Measurements from ENCODE around the gene AMN. TPM values are rescaled to one million over a fixed set of nuclear protein-coding genes. Genes with fewer than 3 reads are reported as not detected.

Gene AMN
- polyA plus RNA-seq, 1 donor from 2014 or later: 0.15 TPM

DNA sequence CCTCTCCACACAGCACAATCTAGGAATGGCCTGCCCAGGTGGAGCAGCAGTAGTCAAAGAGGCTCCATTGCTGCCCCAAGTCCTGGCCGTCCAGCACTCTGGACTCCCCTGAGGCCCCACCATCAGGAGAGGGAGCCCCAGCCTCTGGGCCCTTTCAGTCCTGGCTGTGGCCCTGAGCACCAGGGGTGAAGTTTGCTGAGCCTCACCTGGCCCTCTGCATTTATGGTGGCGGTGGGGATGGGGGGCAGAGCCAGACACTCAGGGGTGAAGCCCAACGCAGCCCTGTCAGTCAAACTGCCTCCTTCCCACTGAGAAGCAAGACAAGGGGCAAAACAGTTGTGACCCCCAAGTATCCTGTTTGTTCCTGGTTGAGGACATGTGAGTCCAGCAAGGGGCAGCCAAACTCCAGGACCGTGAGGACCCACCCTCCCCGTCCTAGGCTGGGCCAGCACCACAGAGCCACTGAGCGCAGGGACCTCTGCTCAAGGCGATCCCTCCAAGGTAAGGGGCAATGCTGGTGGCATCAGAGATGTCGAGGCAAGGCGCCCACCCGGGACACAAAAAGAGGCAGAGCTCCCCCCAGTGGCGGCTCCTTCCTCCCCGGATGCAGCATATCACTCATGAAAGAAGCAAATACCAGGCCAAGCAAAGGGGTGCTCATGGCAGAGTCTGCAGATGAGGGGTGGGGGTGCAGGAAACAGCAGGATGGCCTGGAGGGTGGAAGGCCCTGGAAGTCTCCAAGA, 4.8 kb upstream of the AMN start:
- Histone ChIP-seq H3K4me3 (ENCODE audit: low read length) (no peak overlapping the region), H3K27me3 (ENCODE audit: insufficient read depth, low read depth, low read length) (peaks cover 16% of the 10 kb centered on the region), H3K9me3 (ENCODE audit: low read length) (peaks cover 4% of the 10 kb centered on the region), H2AFZ (ENCODE audit: low read depth, low read length) (no peak overlapping the region), H3K36me3 (ENCODE audit: insufficient read depth, low read length) (no peaks in the 10 kb centered on the region), H4K20me1 (ENCODE audit: insufficient read depth) (no peaks in the 10 kb centered on the region), H3F3A (ENCODE audit: insufficient read depth, low read length, poor library complexity, severe bottlenecking) (no peaks in the 10 kb centered on the region), H3K27ac (ENCODE audit: low read length) (no peak overlapping the region), H3K4me2 (ENCODE audit: low read length) (no peak overlapping the region), H3K79me2 (replicated peaks; ENCODE audit: insufficient read depth, low read length) (no peaks in the 10 kb centered on the region), H3K9ac (ENCODE audit: low read length) (no peak overlapping the region), H3K9me2 (ENCODE audit: insufficient read depth, low read length) (no peaks in the 10 kb centered on the region)
- no peak for TF ChIP-seq EZH2 (IDR thresholded peaks at IDR 0.05; ENCODE audit: borderline replicate concordance, insufficient read depth, low read length, poor library complexity, severe bottlenecking)
- no peak for TF ChIP-seq POLR2AphosphoS5 (IDR thresholded peaks at IDR 0.05)
- TF ChIP-seq EP300 (conservative IDR thresholded peaks at IDR 0.05; ENCODE audit: poor library complexity, severe bottlenecking): no peak
- peak; percentile 16 for TF ChIP-seq RAD21 (conservative IDR thresholded peaks at IDR 0.05)
- no peak for TF ChIP-seq TAF1 (IDR thresholded peaks at IDR 0.05; ENCODE audit: low read depth)
- TF ChIP-seq MXI1 (conservative IDR thresholded peaks at IDR 0.05; ENCODE audit: poor library complexity, severe bottlenecking): no peak
- TF ChIP-seq, protein P1, sequence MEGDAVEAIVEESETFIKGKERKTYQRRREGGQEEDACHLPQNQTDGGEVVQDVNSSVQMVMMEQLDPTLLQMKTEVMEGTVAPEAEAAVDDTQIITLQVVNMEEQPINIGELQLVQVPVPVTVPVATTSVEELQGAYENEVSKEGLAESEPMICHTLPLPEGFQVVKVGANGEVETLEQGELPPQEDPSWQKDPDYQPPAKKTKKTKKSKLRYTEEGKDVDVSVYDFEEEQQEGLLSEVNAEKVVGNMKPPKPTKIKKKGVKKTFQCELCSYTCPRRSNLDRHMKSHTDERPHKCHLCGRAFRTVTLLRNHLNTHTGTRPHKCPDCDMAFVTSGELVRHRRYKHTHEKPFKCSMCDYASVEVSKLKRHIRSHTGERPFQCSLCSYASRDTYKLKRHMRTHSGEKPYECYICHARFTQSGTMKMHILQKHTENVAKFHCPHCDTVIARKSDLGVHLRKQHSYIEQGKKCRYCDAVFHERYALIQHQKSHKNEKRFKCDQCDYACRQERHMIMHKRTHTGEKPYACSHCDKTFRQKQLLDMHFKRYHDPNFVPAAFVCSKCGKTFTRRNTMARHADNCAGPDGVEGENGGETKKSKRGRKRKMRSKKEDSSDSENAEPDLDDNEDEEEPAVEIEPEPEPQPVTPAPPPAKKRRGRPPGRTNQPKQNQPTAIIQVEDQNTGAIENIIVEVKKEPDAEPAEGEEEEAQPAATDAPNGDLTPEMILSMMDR (IDR thresholded peaks at IDR 0.05; ENCODE audit: poor library complexity, severe bottlenecking): peak; percentile 27
- TF ChIP-seq, protein P2, sequence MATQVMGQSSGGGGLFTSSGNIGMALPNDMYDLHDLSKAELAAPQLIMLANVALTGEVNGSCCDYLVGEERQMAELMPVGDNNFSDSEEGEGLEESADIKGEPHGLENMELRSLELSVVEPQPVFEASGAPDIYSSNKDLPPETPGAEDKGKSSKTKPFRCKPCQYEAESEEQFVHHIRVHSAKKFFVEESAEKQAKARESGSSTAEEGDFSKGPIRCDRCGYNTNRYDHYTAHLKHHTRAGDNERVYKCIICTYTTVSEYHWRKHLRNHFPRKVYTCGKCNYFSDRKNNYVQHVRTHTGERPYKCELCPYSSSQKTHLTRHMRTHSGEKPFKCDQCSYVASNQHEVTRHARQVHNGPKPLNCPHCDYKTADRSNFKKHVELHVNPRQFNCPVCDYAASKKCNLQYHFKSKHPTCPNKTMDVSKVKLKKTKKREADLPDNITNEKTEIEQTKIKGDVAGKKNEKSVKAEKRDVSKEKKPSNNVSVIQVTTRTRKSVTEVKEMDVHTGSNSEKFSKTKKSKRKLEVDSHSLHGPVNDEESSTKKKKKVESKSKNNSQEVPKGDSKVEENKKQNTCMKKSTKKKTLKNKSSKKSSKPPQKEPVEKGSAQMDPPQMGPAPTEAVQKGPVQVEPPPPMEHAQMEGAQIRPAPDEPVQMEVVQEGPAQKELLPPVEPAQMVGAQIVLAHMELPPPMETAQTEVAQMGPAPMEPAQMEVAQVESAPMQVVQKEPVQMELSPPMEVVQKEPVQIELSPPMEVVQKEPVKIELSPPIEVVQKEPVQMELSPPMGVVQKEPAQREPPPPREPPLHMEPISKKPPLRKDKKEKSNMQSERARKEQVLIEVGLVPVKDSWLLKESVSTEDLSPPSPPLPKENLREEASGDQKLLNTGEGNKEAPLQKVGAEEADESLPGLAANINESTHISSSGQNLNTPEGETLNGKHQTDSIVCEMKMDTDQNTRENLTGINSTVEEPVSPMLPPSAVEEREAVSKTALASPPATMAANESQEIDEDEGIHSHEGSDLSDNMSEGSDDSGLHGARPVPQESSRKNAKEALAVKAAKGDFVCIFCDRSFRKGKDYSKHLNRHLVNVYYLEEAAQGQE (IDR thresholded peaks at IDR 0.05; ENCODE audit: borderline replicate concordance): no peak
- peak; percentile 42 for TF ChIP-seq SMC3 (conservative IDR thresholded peaks at IDR 0.05; ENCODE audit: poor library complexity)

DNA sequence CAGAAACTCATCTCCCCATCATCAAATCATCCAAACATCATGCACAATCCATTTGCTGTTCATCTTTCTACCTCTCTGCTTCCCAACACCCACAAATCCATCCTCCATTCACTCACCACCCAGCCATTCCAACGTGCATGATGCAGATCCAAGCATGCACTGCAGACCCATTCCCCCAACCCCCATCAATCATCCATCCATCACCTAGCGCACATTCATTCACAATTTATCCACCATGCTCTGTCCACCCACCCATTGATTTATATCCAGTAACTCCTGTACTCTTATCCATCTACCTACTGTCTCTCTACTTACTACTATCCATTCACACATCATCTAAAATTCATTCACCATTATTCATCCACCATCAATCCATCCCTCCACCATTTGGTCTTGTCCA, 4.0 kb upstream of the AMN start:
- Histone ChIP-seq H3K79me2 (replicated peaks; ENCODE audit: insufficient read depth, low read length) (no peaks in the 10 kb centered on the region), H4K20me1 (ENCODE audit: insufficient read depth) (no peaks in the 10 kb centered on the region)

More for the DNA sequence above, 4.0 kb upstream of the AMN start:
- Histone ChIP-seq H3K9ac (ENCODE audit: low read length) (no peak overlapping the region), H3K9me2 (ENCODE audit: insufficient read depth, low read length) (no peaks in the 10 kb centered on the region), H3K36me3 (ENCODE audit: insufficient read depth, low read length) (no peaks in the 10 kb centered on the region), H3K9me3 (ENCODE audit: low read length) (peaks cover 4% of the 10 kb centered on the region), H3K27ac (ENCODE audit: low read length) (no peak overlapping the region), H3K27me3 (ENCODE audit: insufficient read depth, low read depth, low read length) (peaks cover 24% of the 10 kb centered on the region), H3F3A (ENCODE audit: insufficient read depth, low read length, poor library complexity, severe bottlenecking) (no peaks in the 10 kb centered on the region), H3K4me2 (ENCODE audit: low read length) (no peak overlapping the region), H3K4me3 (ENCODE audit: low read length) (no peak overlapping the region), H2AFZ (ENCODE audit: low read depth, low read length) (no peak overlapping the region)
- TF ChIP-seq RAD21 (conservative IDR thresholded peaks at IDR 0.05): no peak
- TF ChIP-seq POLR2AphosphoS5 (IDR thresholded peaks at IDR 0.05): no peak
